ENCODE measurements around the gene OGG1.

OGG1 gene

DNA sequence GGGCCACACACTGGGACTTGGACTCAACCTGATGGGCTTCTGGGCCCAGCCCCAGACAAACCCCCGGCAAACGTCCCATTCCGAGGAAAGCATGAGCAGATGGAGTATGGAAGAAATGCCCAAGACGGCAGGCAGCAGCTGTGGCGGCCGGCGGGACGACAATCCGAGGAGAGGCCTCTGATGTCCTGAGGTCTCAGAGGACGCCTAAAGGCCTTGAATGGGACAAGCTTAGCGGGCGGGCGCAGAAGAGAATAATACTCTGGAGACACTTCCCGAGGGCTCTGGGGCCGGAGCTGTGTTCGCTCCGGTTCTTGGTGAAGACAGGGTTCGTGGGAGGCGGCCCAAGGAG lies 482 bp upstream of the OGG1 start:
- TF ChIP-seq, protein P1, sequence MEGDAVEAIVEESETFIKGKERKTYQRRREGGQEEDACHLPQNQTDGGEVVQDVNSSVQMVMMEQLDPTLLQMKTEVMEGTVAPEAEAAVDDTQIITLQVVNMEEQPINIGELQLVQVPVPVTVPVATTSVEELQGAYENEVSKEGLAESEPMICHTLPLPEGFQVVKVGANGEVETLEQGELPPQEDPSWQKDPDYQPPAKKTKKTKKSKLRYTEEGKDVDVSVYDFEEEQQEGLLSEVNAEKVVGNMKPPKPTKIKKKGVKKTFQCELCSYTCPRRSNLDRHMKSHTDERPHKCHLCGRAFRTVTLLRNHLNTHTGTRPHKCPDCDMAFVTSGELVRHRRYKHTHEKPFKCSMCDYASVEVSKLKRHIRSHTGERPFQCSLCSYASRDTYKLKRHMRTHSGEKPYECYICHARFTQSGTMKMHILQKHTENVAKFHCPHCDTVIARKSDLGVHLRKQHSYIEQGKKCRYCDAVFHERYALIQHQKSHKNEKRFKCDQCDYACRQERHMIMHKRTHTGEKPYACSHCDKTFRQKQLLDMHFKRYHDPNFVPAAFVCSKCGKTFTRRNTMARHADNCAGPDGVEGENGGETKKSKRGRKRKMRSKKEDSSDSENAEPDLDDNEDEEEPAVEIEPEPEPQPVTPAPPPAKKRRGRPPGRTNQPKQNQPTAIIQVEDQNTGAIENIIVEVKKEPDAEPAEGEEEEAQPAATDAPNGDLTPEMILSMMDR (IDR thresholded peaks at IDR 0.05; ENCODE audit: low read depth, low read length), result no peak
- TF ChIP-seq, protein P2, sequence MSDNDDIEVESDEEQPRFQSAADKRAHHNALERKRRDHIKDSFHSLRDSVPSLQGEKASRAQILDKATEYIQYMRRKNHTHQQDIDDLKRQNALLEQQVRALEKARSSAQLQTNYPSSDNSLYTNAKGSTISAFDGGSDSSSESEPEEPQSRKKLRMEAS (IDR thresholded peaks at IDR 0.05; ENCODE audit: low read depth, low read length), result no peak
- TF ChIP-seq MYC (IDR thresholded peaks at IDR 0.05; ENCODE audit: low read depth, low read length) (no peak), POLR2A (IDR thresholded peaks at IDR 0.05; ENCODE audit: extremely low read depth, insufficient read length) (no peak)
- no peak for DNase-seq (ENCODE audit: low read depth)
- H3K4me3 ChIP-seq (ENCODE audit: low read depth, low read length), result peak overlapping the region; percentile 44

DNA sequence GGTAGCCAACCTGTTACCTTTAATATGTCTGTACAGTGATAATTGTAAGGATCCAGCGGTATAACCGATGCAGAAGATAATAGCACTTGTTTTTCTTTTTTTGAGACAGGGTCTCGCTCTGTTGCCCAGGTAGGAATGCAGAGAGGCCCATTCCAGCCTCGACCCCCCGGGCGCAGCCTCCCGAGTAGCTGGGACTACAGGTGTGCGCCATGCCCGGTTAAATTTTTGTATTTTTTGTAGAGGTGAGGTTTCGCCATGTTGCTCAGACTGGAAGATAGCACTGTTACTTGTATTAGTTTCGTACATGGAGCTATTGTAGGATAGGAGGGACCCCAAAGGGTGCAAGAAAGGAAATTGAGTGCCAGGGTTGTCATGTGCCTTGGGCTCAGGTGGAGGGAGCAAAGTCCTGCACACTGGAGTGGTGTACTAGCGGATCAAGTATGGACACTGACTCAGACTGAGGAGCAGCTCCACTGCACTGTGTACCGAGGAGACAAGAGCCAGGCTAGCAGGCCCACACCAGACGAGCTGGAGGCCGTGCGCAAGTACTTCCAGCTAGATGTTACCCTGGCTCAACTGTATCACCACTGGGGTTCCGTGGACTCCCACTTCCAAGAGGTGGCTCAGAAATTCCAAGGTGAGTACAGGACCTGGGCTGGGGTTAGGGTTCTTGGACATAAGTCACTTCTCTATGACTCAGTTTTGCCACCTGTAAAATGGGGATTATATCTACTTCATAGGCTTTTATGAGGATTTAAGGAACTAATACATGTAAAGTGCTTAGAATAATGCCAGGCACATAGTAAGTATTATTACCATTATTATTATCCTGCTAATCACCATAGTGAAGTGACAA lies 1.0 kb downstream of the OGG1 start:
- no peak for TF ChIP-seq POLR2A (IDR thresholded peaks at IDR 0.05; ENCODE audit: extremely low read depth, insufficient read length)
- TF ChIP-seq, protein P2 (IDR thresholded peaks at IDR 0.05; ENCODE audit: low read depth, low read length), result no peak
- TF ChIP-seq, protein P1 (IDR thresholded peaks at IDR 0.05; ENCODE audit: low read depth, low read length), result no peak
- no peak for TF ChIP-seq MYC (IDR thresholded peaks at IDR 0.05; ENCODE audit: low read depth, low read length)
- H3K4me3 ChIP-seq (ENCODE audit: low read depth, low read length), result peak overlapping the region; percentile 67
- DNase-seq (ENCODE audit: low read depth), result peak; percentile 39

DNA sequence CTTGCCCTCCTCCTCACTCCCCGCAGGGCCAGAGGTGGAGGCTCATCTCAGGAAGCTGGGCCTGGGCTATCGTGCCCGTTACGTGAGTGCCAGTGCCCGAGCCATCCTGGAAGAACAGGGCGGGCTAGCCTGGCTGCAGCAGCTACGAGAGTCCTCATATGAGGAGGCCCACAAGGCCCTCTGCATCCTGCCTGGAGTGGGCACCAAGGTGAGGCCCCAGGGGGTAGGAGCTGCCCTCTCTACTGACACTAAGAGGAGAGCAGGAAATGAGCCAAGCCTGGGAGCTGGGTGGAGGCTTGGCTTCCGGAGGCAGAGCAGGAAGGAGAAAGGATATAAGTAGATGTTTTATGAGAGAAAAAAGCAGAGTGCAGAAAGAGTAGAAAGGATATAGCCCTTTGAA lies 4.9 kb downstream of the OGG1 start:
- TF ChIP-seq, protein P2 (IDR thresholded peaks at IDR 0.05; ENCODE audit: low read depth, low read length), result no peak
- TF ChIP-seq MYC (IDR thresholded peaks at IDR 0.05; ENCODE audit: low read depth, low read length) (no peak), POLR2A (IDR thresholded peaks at IDR 0.05; ENCODE audit: extremely low read depth, insufficient read length) (no peak)
- TF ChIP-seq, protein P1 (IDR thresholded peaks at IDR 0.05; ENCODE audit: low read depth, low read length), result no peak
- DNase-seq (ENCODE audit: low read depth), result no peak
- no peak overlapping the region for H3K4me3 ChIP-seq (ENCODE audit: low read depth, low read length)

DNA sequence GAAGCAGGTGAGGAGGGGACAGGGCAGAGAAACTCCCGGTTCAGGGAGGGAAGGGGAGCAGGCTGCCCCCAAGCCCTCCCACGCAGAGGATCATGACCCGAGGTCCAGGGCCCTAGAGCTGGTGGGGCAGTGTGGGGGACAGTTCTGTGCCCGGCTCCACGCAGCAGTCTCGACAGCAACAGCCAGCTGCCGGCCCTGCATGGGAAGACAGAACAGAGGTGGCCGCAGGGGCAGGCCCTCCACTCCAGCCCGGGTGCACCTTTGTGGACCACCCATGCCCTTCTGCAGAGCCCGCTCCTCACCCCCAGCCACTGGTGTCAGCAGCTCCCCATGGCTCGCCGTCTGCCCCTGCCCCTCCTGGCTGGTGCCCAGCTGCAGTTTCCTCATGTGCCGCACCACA lies 7.7 kb downstream of the OGG1 start:
- no peak for DNase-seq (ENCODE audit: low read depth)
- no peak for TF ChIP-seq POLR2A (IDR thresholded peaks at IDR 0.05; ENCODE audit: extremely low read depth, insufficient read length)
- H3K4me3 ChIP-seq (ENCODE audit: low read depth, low read length), result no peak overlapping the region

DNA sequence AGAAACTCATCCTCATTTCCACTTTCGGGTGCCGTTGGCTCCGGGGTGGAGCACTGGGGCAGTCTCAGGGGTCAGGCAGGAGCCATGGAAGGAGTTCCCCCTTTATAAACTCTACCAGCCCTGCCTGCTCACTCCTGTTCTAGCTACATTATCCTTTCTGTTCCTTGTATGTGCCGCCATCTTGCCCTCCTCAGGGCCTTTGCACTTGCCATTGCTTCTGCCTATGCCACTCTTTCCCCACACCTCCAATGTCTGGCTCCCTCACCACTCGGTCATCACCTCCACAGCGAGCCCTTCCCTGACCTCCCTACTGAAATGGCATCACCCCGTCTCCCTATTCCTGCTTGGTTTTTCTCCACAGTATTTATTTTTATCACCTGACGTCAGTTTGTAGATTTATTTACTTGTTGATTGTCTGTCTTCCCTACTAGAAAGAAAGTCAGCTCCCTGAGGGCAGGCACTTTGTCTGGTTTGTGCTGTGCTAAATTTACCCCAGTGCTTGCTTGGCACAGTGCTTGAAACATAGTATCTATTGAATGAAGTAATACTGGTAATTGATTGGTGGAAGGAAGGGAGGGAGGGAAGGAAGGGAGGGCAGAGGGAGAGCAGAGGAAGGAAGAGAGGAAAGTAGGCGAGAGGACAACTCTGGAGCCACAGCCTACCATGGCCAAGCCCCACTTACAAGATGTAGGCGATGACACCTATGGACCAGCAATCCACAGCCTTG lies 11.2 kb downstream of the OGG1 start:
- DNase-seq (ENCODE audit: low read depth), result no peak

More for the DNA sequence above, 11.2 kb downstream of the OGG1 start:
- H3K4me3 ChIP-seq (ENCODE audit: low read depth, low read length), result no peak overlapping the region
- TF ChIP-seq, protein P1 (IDR thresholded peaks at IDR 0.05; ENCODE audit: low read depth, low read length), result no peak
- TF ChIP-seq POLR2A (IDR thresholded peaks at IDR 0.05; ENCODE audit: extremely low read depth, insufficient read length), result no peak
- no peak for TF ChIP-seq MYC (IDR thresholded peaks at IDR 0.05; ENCODE audit: low read depth, low read length)
- TF ChIP-seq, protein P2 (IDR thresholded peaks at IDR 0.05; ENCODE audit: low read depth, low read length), result no peak

Data from NB4 (cell line).